Glutamatergic neuron (in vitro differentiated cells): ENCODE data around the gene FHL2. TPM values are rescaled to one million over a fixed set of nuclear protein-coding genes. Genes with fewer than 3 reads are reported as not detected.

Source experiments
- DNase-seq: peaks from one replicate; pipeline ENCODE4 v3.0.0; 2022
- H3K27ac Mint-ChIP-seq: one replicate; pipeline ENCODE4 v1.8.0; 2020; ENCODE audit warnings: mild to moderate bottlenecking, mixed read lengths, inconsistent platforms; ENCODE audit not compliant: unreplicated experiment
- H3K27me3 Mint-ChIP-seq: one replicate; pipeline ENCODE4 v1.8.0; 2020; ENCODE audit warnings: mild to moderate bottlenecking, moderate library complexity, mixed read lengths, inconsistent platforms; ENCODE audit not compliant: unreplicated experiment
- H3K36me3 Mint-ChIP-seq: one replicate; pipeline ENCODE4 v1.8.0; 2020; ENCODE audit warnings: mild to moderate bottlenecking, mixed read lengths, inconsistent platforms; ENCODE audit not compliant: unreplicated experiment
- H3K4me1 Mint-ChIP-seq: one replicate; pipeline ENCODE4 v1.8.0; 2020; ENCODE audit warnings: mild to moderate bottlenecking, low read depth, mixed read lengths, inconsistent platforms; ENCODE audit not compliant: unreplicated experiment
- H3K4me3 Mint-ChIP-seq: one replicate; pipeline ENCODE4 v1.8.0; 2020; ENCODE audit warnings: mild to moderate bottlenecking, mixed read lengths, inconsistent platforms; ENCODE audit not compliant: unreplicated experiment
- H3K9me3 Mint-ChIP-seq: one replicate; pipeline ENCODE4 v1.8.0; 2020; ENCODE audit warnings: mild to moderate bottlenecking, moderate library complexity, mixed read lengths, inconsistent platforms; ENCODE audit not compliant: unreplicated experiment
- CTCF ChIP-seq: fragments of 200-600 bp; sonication (generic); IDR thresholded peaks from one replicate; pipeline ENCODE4 v1.5.0; 2021; ENCODE audit not compliant: partially characterized antibody, unreplicated experiment
- total RNA-seq: library from RNA; stranded (reverse); fragmentation: NEBNext Ultra II Directional; extraction: Animal tissue kit (Norgen Biotek cat#: 25700); gene quantifications from one replicate; pipeline ENCODE4 v1.2.1, GENCODE V29; 2021; ENCODE audit not compliant: unreplicated experiment

FHL2 gene
- total RNA-seq, 1 donor from 2014 or later, result 3.2 TPM

DNA sequence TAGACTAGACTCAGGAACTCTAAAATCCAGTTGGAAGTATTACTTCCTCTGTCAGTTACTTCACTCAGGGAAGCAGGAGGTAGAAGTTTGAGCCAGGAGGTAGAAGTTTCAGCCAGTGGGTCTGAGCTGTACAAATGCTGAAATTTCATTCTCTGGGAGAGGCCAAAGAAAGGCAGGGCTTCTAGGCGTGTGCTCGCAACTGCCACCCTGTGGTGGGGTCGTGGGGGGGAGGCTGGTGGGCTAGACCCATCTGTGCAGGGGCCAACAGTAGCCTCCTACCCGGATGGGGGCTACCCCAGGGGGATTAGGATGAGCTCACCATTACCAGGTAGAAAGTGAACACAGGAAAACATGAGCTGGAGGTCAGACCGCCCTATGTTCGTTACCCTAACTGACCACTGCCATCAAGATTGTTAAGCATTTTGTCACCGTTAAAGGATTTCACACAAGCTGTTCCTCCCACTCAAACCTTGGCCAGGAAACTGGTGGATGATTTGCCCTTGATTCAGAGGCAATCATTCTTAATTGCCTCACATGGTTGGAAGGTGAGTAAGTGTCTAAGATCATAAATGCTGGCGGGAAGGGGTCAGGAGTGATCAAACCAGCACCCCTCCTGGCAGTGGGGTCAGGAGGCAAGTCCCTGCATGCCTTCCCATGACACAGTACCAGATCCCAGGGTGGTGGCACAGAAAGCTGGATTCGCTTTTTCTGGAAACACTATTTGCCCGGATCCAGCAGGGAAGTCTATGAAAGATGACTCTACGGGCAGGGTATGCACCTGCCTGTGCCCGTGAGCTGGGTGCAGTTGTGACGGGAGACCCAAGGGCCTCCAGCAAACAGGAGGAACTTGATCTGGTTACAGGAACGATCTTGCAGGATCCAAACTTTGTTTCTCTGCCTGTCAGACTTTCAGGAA, 5.2 kb upstream of the FHL2 start:
- Mint-ChIP-seq H3K27ac (no peak overlapping the region), H3K36me3 (peaks cover 7% of the 10 kb centered on the region), H3K9me3 (no peaks in the 10 kb centered on the region), H3K4me1 (no peaks in the 10 kb centered on the region), H3K27me3 (peaks cover 6% of the 10 kb centered on the region), H3K4me3 (no peak overlapping the region)
- no peak for DNase-seq
- TF ChIP-seq CTCF, result no peak

- no peak for TF ChIP-seq CTCF
- Mint-ChIP-seq H3K4me1 (no peaks in the 10 kb centered on the region), H3K9me3 (no peaks in the 10 kb centered on the region), H3K4me3 (no peak overlapping the region), H3K27me3 (peaks cover 3% of the 10 kb centered on the region), H3K27ac (no peak overlapping the region), H3K36me3 (peaks cover 7% of the 10 kb centered on the region)
- DNase-seq, result no peak
Measured at GRCh38 chr2:105403241-105403782, 4.5 kb upstream of the FHL2 start.

DNA sequence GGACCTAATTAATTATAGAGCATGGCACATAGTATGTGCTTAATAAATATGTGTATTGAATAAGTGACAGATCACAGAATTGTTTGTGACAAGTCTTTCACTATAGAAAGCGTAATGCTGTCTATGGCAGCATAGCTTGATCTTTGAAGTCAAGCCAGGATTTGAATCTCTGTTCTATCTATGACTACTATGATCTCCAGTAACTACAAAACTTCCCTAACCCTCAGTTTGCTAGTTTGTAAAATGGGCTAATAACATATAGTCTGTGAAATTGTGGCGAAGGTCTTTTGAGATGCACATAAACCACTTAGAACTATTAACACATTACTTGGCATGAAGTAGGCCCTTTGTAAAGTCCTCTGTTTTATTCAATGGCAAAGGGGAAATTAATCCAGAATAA, 4.0 kb upstream of the FHL2 start:
- peaks cover 5% of the 10 kb centered on the region for H3K27me3 Mint-ChIP-seq
- no peak overlapping the region for H3K27ac Mint-ChIP-seq
- H3K9me3 Mint-ChIP-seq, result peaks cover 2% of the 10 kb centered on the region
- no peak for TF ChIP-seq CTCF
- DNase-seq, result no peak
- H3K36me3 Mint-ChIP-seq, result peaks cover 7% of the 10 kb centered on the region
- no peak overlapping the region for H3K4me3 Mint-ChIP-seq
- H3K4me1 Mint-ChIP-seq, result no peaks in the 10 kb centered on the region

GRCh38 chr2:105401867-105402266, 3.0 kb upstream of the FHL2 start:
- no peaks in the 10 kb centered on the region for H3K4me1 Mint-ChIP-seq
- no peak for DNase-seq
- no peak for TF ChIP-seq CTCF
- H3K4me3 Mint-ChIP-seq, result no peak overlapping the region
- no peak overlapping the region for H3K27ac Mint-ChIP-seq
- H3K27me3 Mint-ChIP-seq, result peaks cover 5% of the 10 kb centered on the region
- H3K36me3 Mint-ChIP-seq, result peaks cover 7% of the 10 kb centered on the region
- H3K9me3 Mint-ChIP-seq, result peaks cover 2% of the 10 kb centered on the region

DNA sequence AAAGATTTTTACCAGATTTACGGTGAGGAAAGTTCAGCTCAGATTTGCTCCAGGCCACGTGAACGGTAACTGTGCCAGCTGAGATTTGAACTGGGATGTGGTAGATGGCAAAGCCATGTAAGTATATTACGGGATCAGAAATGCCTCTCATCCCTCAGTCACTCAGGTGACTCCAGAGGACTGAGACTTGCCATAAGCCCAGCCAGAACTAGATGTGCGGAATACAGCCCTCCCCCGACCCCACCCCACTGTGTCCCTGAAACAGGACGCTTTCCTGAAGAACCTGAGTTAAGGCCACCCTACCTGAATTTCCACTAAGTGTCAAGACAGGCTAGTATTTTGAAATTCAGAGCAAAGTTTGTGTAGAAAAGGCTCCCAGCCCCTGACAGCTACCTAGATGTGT, 1.3 kb upstream of the FHL2 start:
- Mint-ChIP-seq H3K27ac (no peak overlapping the region), H3K4me3 (no peak overlapping the region), H3K36me3 (peaks cover 7% of the 10 kb centered on the region), H3K9me3 (peaks cover 2% of the 10 kb centered on the region), H3K4me1 (no peaks in the 10 kb centered on the region), H3K27me3 (peaks cover 5% of the 10 kb centered on the region)
- TF ChIP-seq CTCF, result no peak
- DNase-seq, result no peak
